ENCODE results near the gene GALE. TPM values are rescaled to one million over a fixed set of nuclear protein-coding genes. Genes with fewer than 3 reads are reported as not detected.

GALE gene
- total and polyA plus RNA-seq, 2 donors (not counting 1 experiment from before 2014, with no cell fraction given), result 9.4 to 12.1 TPM

GRCh38 chr1:23791516-23792047 is 9.0 kb downstream of the GALE start:
- intact Hi-C loops (cut with micrococcal nuclease), result loop anchor here (1.0 kb wide), 2 partner anchors 9 to 13 kb away; partner anchors contain the start of genes GALE and PITHD1
- H3K9me3 Mint-ChIP-seq (ENCODE audit: insufficient read depth), result no peaks in the 10 kb centered on the region
- 2% methylated on average over 14 of the region's 15 CpGs for WGBS (ENCODE audit: insufficient coverage)
- no peaks in the 10 kb centered on the region for H3K27me3 Mint-ChIP-seq
- Histone ChIP-seq H2AFZ (ENCODE audit: insufficient read depth, low read depth, low read length, poor library complexity, severe bottlenecking) (peak overlapping the region; percentile 95), H3K4me2 (replicated peaks; ENCODE audit: low read depth, low read length, poor library complexity, severe bottlenecking) (peak overlapping the region; percentile 83), H4K20me1 (ENCODE audit: control insufficient read depth, insufficient read depth, low read length, poor library complexity, severe bottlenecking) (no peaks in the 10 kb centered on the region), H3K4me1 (ENCODE audit: control insufficient read depth in 2 of 2, insufficient read depth in 2 of 2, low read length in 2 of 2) (peaks cover 11 to 21% of the 10 kb centered on the region in 2 donors), H3K36me3 (replicated peaks in 1 of 2; ENCODE audit: control extremely low read depth in 1 of 2, control insufficient read depth in 1 of 2, extremely low read depth in 1 of 2, insufficient read depth in 2 of 2, low read length in 1 of 2) (peaks cover 0 to 33% of the 10 kb centered on the region in 2 experiments), H3K79me2 (ENCODE audit: control insufficient read depth, insufficient read depth, low read length) (peaks cover 19% of the 10 kb centered on the region), H3K4me3 (ENCODE audit: control extremely low read depth in 1 of 5, extremely low read depth in 1 of 5, insufficient read depth in 1 of 5, low read depth in 2 of 5, low read length in 4 of 5) (peak overlapping the region; percentile 58 to 88 (median 76)), H3K27ac (ENCODE audit: low read length in 2 of 2) (peak overlapping the region; percentile 69 to 81), H3K9me3 (ENCODE audit: control extremely low read depth in 1 of 3, control insufficient read depth in 2 of 3, insufficient read depth in 1 of 3, low read length in 2 of 3) (no peaks in the 10 kb centered on the region), H3K9ac (ENCODE audit: low read length) (peak overlapping the region; percentile 80), H3K27me3 (replicated peaks in 1 of 4; ENCODE audit: control extremely low read depth in 1 of 4, control insufficient read depth in 3 of 4, insufficient read depth in 4 of 4, low read length in 3 of 4) (no peaks in the 10 kb centered on the region)
- H3K4me3 Mint-ChIP-seq, result peak overlapping the region; percentile 98
- CTCF ChIA-PET, result interaction anchor here (0.8 to 2.9 kb wide), 4 partner anchors 14 to 125 kb away, joined by 3 to 10 read pairs (median 4); partner anchors contain the start of gene PITHD1
- H3K4me1 Mint-ChIP-seq, result peaks cover 21% of the 10 kb centered on the region
- H3K27ac Mint-ChIP-seq, result peak overlapping the region; percentile 97
- POLR2A ChIA-PET, result interaction anchor here (0.6 to 1.9 kb wide), 6 partner anchors 9 to 236 kb away, joined by 3 to 9 read pairs (median 6); partner anchors contain the start of genes CNR2, GALE and PITHD1
- TF ChIP-seq EZH2 (IDR thresholded peaks at IDR 0.05; ENCODE audit: borderline replicate concordance, insufficient read depth, low read depth, low read length, poor library complexity, severe bottlenecking) (no peak), CTCF (IDR thresholded peaks at IDR 0.05) (no peak)
- ATAC-seq (ENCODE audit: low read depth) (peak; percentile 13), DNase-seq (peak; percentile 50)
